GM18526 (cell line): Measurements from ENCODE around the gene ITPR2.

Source experiments
- POLR2A ChIP-seq: IDR thresholded peaks from 3 replicates; pipeline ENCODE4 v1.6.1; 2011; ENCODE audit not compliant: insufficient read length; ENCODE audit errors: extremely low read depth

The ITPR2 gene

DNA sequence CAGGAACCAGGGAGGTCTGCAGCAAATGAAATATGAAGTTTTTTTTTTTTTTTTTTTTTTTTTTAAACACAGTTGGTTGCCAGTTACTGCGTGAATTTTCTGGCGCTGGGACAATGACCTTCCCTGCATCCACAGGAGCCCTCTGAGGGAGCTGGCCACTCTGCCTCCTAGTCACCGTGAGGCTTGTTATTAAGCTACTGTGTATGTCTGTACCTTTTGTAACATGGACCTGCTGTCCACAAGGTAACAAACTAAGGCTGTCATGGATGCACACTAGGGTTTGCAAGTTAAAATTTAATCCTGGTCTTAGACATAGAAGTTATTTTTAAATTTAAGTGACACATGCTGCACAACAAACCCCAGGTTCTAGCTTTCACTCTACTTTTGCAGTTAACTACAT, 426.6 kb downstream of the ITPR2 start:
- TF ChIP-seq POLR2A = no peak

DNA sequence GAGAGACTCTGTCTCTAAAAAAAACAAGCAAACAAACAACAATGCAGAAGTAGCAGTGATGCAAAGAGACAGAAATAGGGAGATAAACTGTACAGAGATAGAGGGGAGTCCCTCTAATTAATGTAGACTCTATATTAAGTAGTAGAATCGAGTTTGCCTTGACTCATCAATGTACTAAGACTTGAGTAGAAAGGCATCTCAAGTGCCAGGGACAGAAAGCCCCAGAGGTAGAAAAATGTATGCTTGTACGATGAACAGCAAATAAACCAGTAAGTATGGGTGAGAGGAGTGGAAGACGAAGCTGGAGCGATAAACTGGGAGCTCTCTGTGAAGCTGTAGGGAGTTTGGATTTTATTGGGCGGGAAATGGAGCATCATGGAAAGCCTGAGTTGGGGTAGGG, 429.4 kb downstream of the ITPR2 start:
- no peak for TF ChIP-seq POLR2A

DNA sequence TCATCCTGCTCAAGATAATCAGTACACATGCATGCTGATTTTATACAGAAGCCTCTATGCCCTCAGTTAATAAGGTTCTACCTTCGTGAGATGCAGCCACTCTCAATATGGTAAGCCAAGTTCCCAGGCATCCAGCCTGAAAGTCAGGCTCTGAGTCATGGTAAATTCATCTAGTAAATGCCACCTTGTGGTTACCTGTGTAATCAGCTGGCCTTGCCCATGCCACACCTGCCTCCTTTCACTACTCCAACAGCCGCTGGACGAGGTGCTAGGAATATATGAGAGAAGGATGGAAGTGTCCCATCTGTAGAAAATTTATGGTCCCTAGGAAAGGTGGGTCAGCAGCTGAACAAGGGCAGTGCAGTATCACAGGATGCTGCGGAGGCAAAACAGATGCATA, 430.3 kb downstream of the ITPR2 start:
- TF ChIP-seq POLR2A = no peak

DNA sequence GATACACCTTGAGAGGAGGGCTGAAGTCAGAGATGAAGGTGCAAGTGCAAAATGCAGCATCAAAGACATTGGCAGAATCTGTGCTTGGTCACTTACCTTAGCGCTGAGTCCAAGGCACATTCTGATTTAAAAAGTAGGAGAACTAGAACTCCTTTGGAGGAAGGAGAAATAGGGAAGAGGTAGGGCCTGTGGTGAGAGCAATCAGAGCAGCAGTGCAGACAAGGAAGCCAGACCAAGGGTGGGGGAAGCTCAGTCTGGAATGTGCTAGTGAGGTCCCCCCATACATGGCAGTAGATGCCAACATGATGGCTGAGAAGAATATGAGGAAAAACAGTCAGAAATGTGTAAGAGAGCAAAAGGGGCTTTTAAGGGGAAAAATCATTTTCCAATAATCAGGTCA, 431.1 kb downstream of the ITPR2 start:
- no peak for TF ChIP-seq POLR2A

DNA sequence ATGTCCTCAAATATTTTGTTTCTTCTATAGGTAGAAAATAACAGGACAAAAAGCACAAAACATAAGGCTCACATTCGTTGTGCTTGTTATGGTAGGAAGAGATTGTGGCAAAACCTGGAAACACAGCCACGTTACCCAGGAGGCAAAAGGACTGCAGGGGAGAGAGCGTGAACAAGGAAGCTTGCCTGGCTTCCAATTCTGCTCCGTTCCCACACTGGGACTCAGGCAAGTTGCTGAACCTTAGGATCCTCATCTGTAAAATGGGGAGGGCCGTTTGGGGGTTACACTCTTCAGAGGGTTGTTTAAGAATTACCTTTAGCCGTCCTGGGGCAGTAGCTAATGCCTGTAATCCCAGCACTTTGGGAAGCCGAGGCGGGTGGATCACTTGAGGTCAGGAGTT, 432.4 kb downstream of the ITPR2 start:
- no peak for TF ChIP-seq POLR2A

DNA sequence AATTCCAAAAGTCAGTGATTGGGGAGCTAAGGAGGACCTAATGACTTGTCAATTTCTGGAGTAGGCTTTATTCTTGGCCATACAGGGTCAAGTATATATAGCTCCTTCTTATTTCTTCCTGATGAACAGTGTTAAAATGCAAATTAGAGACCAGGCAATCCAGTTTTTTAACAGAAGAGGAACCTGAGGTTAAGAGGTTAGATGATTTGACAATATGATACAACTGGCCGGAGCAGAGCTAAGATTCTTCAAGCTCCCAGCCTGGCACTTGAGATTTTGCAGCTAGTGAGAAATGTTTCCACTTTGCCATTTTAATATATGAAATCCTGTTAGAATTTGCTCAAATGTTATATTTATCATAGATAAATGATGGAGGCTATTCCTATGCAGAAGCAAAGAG, 433.6 kb downstream of the ITPR2 start:
- no peak for TF ChIP-seq POLR2A

DNA sequence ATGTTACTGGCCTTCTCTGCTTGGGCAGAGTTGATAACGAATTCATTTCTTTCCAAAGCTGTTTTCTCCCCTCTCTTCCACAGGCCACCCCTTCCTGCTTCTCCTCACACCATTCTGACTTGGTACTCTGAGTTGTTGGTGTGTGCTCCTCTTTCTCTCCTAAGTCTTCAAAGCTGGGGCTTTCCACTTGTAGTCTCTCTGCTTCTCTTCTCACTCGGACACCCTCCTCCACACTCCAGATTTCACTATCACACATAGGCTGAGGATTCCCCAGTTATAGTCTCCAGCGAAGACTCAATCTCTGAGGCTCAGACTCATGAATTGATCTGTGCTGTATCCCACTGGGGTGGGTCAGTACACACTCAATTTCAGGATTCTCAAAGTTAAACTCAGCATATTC, 436.6 kb downstream of the ITPR2 start:
- no peak for TF ChIP-seq POLR2A

DNA sequence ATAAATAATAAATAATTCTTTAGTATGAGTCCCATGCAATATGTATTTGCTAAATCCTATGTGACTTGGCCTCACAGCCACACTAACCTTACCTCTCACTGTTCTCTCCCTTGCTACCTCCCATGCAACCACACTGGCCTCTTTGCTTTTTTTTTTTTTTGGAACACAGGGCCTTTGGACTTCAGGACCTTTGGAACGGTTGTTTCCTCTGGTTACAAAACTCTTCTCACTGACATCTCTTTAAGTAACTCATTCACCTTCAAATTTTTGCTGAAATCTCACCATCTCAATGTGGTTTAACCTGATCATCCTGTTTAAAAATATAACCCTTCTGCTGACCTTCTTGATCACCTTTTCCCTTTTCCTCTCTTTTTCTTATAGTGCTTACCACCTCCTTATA, 443.7 kb downstream of the ITPR2 start:
- TF ChIP-seq POLR2A = no peak

DNA sequence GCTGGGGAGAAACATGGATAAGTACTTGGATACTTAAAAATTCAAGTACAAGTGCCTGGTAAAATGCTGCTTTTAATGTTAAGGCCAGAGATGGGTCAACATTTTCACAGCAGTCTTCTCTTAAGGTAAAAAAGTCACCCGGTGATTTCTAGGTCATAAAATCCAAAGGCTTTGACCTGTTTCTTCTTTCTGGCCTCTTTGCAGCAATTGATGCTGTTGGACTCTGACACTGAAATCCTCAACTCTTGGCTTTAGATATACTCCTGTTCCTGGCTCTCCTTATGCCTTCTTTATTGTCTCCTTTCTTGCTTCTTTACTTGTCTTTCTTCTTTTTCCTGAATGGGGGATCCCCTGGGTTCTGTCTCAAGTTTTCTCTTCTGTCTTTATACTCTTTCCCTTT, 448.5 kb downstream of the ITPR2 start:
- TF ChIP-seq POLR2A = no peak

DNA sequence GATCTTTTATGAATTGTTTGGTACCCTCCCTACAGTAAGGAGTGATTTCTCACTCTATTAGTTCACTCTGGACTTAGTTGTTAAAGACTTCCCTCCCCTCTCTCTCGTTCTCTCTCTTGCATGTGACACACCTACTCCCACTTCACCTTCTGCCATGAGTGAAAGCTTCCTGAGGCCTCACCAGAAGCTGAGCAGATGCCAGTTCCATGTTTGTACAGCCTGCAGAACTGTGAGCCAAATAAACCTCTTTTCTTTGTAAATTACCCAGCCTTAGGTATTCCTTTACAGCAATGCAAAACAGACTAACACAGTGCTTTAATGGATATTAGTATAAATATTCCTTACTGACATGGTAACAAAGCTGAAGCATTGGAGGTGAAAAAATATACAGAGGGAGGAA, 450.0 kb downstream of the ITPR2 start:
- TF ChIP-seq POLR2A = no peak

DNA sequence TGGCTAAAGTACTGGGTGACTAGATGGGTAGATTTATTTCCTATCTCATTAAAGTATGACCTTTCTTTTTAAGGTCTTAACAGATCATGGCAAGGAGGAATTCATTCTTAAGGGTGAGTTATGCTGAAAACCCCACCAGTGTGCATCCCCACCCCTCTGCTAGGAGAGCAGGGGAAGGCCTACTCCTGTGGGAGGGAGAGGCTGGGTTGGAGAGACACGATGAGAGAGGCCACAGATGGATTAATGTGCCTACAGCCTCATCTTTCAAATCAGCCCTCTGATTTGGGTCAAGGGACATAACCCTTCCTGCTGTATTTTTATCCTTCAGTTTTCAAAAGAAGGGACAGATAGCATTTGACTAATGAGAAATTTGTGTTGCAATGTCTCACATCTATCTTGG, 452.1 kb downstream of the ITPR2 start:
- TF ChIP-seq POLR2A = no peak

DNA sequence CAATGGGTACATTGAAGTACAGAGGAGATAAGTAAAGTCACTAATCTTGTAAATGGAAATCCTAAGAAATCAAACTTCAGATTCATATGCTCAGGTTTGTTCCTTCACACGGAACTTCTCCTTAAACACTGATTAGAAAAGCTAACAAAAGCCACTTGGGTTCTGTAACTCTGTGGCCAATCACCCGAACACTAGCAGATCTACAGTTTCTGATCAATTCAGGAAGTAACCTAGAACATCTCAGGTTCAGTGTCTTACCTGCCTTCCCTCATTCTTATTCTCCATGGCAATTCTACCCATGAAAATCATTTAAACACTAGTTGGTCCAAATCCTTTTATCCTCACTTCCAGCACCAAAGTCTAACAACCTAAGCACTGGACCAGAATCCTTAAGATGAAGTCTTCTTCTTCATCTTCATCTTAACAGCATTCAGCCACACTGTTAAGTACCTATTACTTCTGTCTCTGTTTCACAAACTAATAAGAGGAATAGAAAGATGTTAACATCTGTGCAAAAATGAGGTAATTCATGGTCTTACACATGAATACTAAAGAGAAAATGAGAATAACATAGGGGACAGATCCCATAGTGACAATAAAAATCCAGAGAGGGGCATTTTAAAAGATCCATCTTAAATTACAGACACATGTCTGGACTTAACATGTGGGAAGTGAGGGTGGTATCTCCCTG, 453.1 kb downstream of the ITPR2 start:
- no peak for TF ChIP-seq POLR2A

DNA sequence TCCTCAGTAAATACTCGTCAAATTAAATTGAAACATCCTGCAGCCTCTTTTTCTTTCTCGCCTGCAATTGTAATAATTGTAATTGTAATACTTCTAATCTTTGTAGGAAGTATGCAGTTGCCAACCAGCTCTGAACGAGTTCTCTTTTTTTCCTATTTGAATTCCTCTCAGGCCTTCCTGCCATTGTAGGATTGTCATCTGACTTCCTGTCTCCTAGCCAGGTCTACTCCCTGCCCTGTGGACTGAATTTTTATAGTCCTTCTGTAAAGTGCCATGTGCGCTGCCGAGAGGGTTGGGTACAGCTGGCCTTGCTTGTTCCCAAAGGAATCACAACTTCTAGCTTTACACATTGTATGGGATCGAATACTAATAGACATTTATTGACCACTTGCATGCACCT, 454.3 kb downstream of the ITPR2 start:
- no peak for TF ChIP-seq POLR2A

DNA sequence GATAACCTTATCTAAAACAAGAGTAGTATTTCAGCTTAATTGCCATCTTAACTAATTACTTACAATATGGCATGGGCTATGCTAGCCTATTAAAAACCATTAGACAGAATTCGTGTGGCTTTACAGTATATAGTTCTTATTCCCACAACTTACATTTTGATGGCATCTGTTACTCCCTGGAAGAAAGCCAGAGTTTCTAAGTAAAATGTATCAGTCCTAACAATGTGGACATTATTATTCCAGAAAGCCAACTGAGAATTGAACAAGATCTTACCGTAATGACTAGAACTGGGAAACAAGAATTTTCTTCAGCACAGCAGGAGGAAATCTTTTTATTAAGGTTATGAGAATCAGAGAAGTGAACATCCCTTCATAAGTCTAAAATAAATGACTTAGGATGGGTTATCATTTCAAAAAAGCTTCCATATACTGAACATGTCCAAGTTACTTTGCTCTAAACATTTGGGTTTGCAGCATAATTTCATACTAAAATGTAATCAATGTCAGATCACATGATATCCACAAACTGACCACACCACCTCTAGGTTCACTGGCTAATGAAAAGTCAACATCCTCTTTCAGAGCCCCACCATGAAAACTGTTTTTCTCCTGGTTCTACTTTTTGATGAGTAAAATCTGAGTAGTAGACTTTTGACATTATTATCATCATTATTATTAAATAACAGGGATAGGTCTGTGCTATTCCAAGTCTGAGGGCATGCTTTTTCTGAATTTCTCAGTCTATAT, 457.9 kb downstream of the ITPR2 start:
- no peak for TF ChIP-seq POLR2A

DNA sequence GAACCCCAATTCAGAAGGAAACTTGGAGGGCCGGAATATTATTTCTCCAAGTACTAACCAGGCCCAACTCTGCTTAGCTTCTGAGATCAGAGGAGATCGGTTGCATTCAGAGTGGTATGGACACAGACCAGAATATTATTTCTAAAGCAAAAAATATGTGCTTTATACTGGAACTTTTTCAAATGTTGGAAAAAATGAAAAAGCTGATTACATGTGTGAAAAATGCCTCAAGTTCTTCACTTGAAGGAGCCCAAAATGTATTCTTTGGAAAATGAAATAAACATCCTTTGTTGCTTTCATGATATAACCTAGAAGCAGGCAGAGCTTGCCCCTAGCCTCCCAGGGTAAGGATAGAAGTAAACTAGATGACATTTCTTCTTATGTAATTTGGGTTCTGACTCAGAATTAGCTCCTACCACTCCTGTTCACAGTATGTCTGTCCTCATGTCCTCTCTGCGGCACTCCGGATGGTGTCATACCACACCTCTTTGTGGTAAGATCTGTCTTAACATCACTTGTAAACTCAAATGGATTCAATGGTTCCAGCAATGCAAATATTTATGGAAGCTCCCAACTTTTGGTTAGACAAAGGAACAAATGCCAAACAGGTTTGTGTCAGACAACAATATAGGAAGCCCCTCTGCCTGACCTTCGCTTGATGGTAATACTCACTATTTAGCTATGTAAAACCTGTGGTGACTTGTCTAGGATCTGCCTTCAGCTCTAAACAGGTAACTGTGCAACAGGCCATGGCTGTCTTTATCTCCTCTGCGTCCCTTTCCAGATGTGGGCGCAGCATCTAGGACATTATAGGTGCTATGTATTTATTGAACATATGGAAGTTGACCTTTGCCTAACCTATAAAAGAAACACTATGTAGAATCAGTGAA, 459.1 kb downstream of the ITPR2 start:
- no peak for TF ChIP-seq POLR2A

DNA sequence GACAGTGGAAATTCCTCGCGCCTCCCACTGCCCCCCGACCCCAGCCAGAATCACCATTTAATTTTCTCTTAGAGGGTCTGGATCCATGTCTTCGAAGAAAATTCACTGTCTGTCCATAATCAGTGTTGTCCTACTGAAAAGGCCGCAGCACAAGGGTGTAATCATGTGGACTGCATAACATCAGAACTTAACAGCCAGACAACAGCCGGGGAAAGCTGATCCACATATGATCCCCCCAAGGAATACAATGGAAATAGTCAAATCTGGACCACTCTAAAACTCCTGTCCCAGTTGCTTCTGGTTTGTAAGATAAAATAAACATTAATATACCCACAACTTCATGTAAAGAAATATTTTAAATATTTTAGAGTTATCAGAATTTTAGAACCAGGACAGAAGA, 460.1 kb downstream of the ITPR2 start:
- no peak for TF ChIP-seq POLR2A
